Ovary (tissue), 9 donors: ENCODE data around the gene LIPG. TPM values are rescaled to one million over a fixed set of nuclear protein-coding genes. Genes with fewer than 3 reads are reported as not detected.
"Not testable (repeated sequence)": the region's sequence is repeated elsewhere in the genome, so short reads cannot be mapped to it uniquely, and the experiment has no call there.

Experiments used
- DNase-seq, 5 donors: peaks; one replicate each; pipeline ENCODE4 v3.0.0-alpha.2; 2019 to 2020
- H3K27ac ChIP-seq, 2 donors: fragments of 200-600 bp; one replicate each; pipeline versions ENCODE4 v1.5.1 to v1.8.0; 2019 to 2022
- H3K27me3 ChIP-seq: fragments of 200-600 bp; one replicate; pipeline ENCODE4 v1.8.0; 2022
- H3K36me3 ChIP-seq: fragments of 200-600 bp; sonication (generic); one replicate; pipeline ENCODE4 v1.5.1; 2019
- H3K4me1 ChIP-seq: one replicate; pipeline ENCODE4 v1.8.1; 2013; ENCODE audit warnings: mild to moderate bottlenecking, moderate library complexity; ENCODE audit not compliant: insufficient read depth
- H3K4me3 ChIP-seq: fragments of 200-600 bp; sonication (generic); one replicate; pipeline ENCODE4 v1.5.1; 2017
- H3K9me3 ChIP-seq, 2 donors: fragments of 200-600 bp in 1 of 2; sonication (generic) in 1 of 2; one replicate each; pipeline versions ENCODE4 v1.5.1 to v1.8.1; 2013 to 2019; ENCODE audit warnings: mild to moderate bottlenecking in 1 of 2, moderate library complexity in 1 of 2
- EP300 ChIP-seq: sonication (generic); formaldehyde crosslinking; IDR thresholded peaks from one replicate; pipeline ENCODE4 v1.6.1; 2017; ENCODE audit warnings: antibody characterized with exemption
- POLR2A ChIP-seq: fragments of 450-650 bp; IDR thresholded peaks from one replicate; pipeline ENCODE4 v1.6.1; 2017; ENCODE audit warnings: antibody characterized with exemption, mild to moderate bottlenecking, moderate library complexity
- WGBS, 3 donors: extraction: QIAGEN DNeasy Blood & Tissue Kit in 1 of 3; methylation state at CpG; one replicate each; pipeline versions ENCODE4 v1.1.5 to v1.1.7; 2013 to 2017; 5-methylcytosine and 5-hydroxymethylcytosine counted together
- intact Hi-C, 4 donors: fragments of 100-400 bp; cut with DNase I; formaldehyde crosslinking; loops; one replicate each; pipeline versions ENCODE4 v1.11.0 to v1.15.1; 2022 to 2023
- polyA plus RNA-seq, 2 donors: library from polyadenylated mRNA; stranded (reverse); fragments of 200-250 nt in 1 of 2; fragments of 350-450 nt in 1 of 2; fragmentation: Illumina TruSeq in 1 of 2; extraction: RNeasy Lipid Tissue Mini Kit (QIAGEN cat#74804) in 1 of 2; gene quantifications; one replicate each; pipeline ENCODE4 v1.2.3, GENCODE V29; 2013 to 2014
- total RNA-seq, 7 donors: library from RNA; depleted of rRNA in 2 of 7; stranded (reverse); fragments of >200 nt in 2 of 7; fragmentation: NEBNext Ultra II Directional in 3 of 7; extraction: Animal tissue kit (Norgen Biotek cat#: 25700) in 3 of 7; gene quantifications; one replicate each; pipeline versions ENCODE4 v1.1.0 to v1.2.4, GENCODE V29; 2016 to 2023
- TF ChIP-seq, protein P1 (sequence below), 3 donors: fragments of 450-650 bp in 2 of 3; fragments of 200-600 bp in 1 of 3; IDR thresholded peaks; one replicate each; pipeline versions ENCODE4 v1.5.1 to v1.8.0; 2016 to 2022; ENCODE audit warnings: antibody characterized with exemption in 3 of 3, mild to moderate bottlenecking in 1 of 3
- donor health status: DM: no; HTN: no; CAD: no; lungs with moderate emphysema.
- donor health status: DM: no; HTN: no; CAD: no.
- donor health status: Bipolar disorder and iron deficiency.
- donor health status: DM: yes; HTN: yes; CAD: no.
- donor health status: DM: no; HTN: no; CAD: no.
- donor health status: DM: yes; HTN: yes; CAD: no.

Gene LIPG
- total and polyA plus RNA-seq, 9 donors, result 0.23 to 3.9 (median 0.60) TPM; not detected in 1

- Histone ChIP-seq H3K36me3 (no peaks in the 10 kb centered on the region), H3K27me3 (no peaks in the 10 kb centered on the region), H3K4me3 (no peak overlapping the region), H3K27ac (no peak overlapping the region), H3K4me1 (no peaks in the 10 kb centered on the region), H3K9me3 (no peaks in the 10 kb centered on the region)
- TF ChIP-seq, protein P1, sequence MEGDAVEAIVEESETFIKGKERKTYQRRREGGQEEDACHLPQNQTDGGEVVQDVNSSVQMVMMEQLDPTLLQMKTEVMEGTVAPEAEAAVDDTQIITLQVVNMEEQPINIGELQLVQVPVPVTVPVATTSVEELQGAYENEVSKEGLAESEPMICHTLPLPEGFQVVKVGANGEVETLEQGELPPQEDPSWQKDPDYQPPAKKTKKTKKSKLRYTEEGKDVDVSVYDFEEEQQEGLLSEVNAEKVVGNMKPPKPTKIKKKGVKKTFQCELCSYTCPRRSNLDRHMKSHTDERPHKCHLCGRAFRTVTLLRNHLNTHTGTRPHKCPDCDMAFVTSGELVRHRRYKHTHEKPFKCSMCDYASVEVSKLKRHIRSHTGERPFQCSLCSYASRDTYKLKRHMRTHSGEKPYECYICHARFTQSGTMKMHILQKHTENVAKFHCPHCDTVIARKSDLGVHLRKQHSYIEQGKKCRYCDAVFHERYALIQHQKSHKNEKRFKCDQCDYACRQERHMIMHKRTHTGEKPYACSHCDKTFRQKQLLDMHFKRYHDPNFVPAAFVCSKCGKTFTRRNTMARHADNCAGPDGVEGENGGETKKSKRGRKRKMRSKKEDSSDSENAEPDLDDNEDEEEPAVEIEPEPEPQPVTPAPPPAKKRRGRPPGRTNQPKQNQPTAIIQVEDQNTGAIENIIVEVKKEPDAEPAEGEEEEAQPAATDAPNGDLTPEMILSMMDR (IDR thresholded peaks at IDR 0.05), result no peak
- TF ChIP-seq EP300 (no peak), POLR2A (no peak)
- WGBS, 3 donors, result 74 to 88% (median 78%) methylated on average over 1 of the region's 1 CpG
- intact Hi-C loops, result no loop called here
- no peak for DNase-seq
Observed at GRCh38 chr18:49580279-49580678, 18.4 kb downstream of the LIPG start.

DNA sequence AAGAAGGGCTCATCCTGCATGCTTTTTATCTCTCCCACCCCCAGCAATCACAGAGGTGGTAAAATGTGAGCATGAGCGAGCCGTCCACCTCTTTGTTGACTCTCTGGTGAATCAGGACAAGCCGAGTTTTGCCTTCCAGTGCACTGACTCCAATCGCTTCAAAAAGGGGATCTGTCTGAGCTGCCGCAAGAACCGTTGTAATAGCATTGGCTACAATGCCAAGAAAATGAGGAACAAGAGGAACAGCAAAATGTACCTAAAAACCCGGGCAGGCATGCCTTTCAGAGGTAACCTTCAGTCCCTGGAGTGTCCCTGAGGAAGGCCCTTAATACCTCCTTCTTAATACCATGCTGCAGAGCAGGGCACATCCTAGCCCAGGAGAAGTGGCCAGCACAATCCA lies 19.5 kb downstream of the LIPG start:
- H3K4me3 ChIP-seq, result no peak overlapping the region
- 78 to 82% (median 79%) methylated on average over 7 of the region's 7 CpGs for whole genome bisulfite sequencing, 3 donors
- H3K4me1 ChIP-seq, result no peaks in the 10 kb centered on the region
- intact Hi-C loops, result no loop called here
- no peaks in the 10 kb centered on the region for H3K27me3 ChIP-seq
- no peak overlapping the region for H3K27ac ChIP-seq
- no peak for DNase-seq
- H3K36me3 ChIP-seq, result no peaks in the 10 kb centered on the region
- TF ChIP-seq EP300, result no peak
- no peaks in the 10 kb centered on the region for H3K9me3 ChIP-seq

DNA sequence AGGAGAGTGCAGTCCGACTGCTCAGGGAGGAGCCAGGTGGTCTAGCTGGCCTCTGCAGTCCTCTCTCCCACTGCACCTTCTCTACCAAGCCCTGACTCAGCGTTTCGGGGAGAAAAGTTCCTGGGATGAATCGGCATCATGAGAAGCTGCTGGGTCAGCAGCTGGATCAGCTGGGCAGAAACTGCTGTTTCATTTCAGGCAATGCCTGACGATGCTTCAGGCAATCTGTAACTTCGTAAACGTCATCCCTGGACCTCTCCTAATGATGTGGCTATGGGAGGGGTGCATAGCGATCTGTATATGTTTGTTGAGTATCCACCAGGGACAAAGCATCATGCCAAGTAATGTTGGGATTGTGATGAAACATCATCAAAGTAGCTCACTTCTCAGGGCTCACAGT lies 20.7 kb downstream of the LIPG start:
- no peaks in the 10 kb centered on the region for H3K9me3 ChIP-seq
- H3K4me3 ChIP-seq, result no peak overlapping the region
- TF ChIP-seq EP300, result no peak
- TF ChIP-seq, protein P1 (IDR thresholded peaks at IDR 0.05), result no peak
- TF ChIP-seq POLR2A, result no peak
- intact Hi-C loops, result no loop called here
- no peaks in the 10 kb centered on the region for H3K36me3 ChIP-seq
- H3K4me1 ChIP-seq, result no peaks in the 10 kb centered on the region
- no peaks in the 10 kb centered on the region for H3K27me3 ChIP-seq
- DNase-seq, result no peak
- WGBS, 3 donors, result 35 to 64% (median 44%) methylated on average over 8 of the region's 8 CpGs
- no peak overlapping the region for H3K27ac ChIP-seq

DNA sequence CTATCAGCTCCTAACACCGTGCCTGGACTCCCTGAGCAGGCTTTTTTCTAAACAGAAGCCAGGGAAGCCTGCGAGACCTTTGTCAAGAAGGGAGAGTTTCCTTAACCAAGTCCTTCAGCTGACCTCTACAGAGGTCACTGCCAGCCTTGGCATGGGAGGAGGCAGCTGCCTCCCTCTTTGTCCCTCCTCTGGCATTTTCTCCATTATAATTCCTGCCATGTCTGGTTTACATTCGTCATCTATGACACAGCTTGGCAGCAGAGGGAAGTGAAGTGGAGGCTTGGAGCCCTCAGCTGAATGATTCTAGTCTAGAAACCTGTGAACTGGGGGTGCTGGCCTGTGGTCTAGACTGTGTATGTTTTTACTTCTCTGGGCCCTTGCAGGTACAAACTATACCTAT lies 22.5 kb downstream of the LIPG start:
- no peak for DNase-seq
- Histone ChIP-seq H3K4me3 (no peak overlapping the region), H3K9me3 (no peaks in the 10 kb centered on the region), H3K27me3 (no peaks in the 10 kb centered on the region), H3K27ac (no peak overlapping the region), H3K36me3 (no peaks in the 10 kb centered on the region), H3K4me1 (no peaks in the 10 kb centered on the region)
- no peak for TF ChIP-seq EP300
- no peak for TF ChIP-seq POLR2A
- TF ChIP-seq, protein P1 (IDR thresholded peaks at IDR 0.05), result no peak
- 76 to 88% (median 85%) methylated on average over 3 of the region's 3 CpGs for WGBS, 3 donors
- intact Hi-C loops, result no loop called here

DNA sequence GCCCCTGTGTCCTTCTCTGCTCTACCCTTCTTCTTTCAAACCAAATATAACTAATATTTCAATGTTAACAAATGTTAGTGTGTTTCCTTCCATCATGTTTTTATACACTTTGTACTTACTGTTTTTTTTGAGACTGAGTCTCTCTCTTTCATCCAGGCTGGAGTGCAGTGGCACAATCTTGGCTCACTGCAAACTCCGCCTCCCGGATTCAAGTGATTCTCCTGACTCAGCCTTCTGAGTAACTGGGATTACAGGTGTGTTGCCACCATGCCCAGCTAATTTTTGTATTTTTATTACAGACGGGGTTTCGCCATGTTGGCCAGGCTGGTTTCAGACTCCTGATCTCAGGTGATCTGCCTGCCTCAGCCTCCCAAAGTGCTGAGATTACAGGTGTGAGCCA lies 23.1 kb downstream of the LIPG start:
- H3K36me3 ChIP-seq, DNase-seq, intact Hi-C loops, H3K9me3 ChIP-seq, H3K4me3 ChIP-seq, H3K4me1 ChIP-seq, H3K27me3 ChIP-seq, H3K27ac ChIP-seq: not testable (repeated sequence)
- whole genome bisulfite sequencing, 3 donors, result 93 to 97% (median 97%) methylated on average over 4 of the region's 4 CpGs
